Loucy (cell line): Measurements from ENCODE around the gene GPR139.

ENCODE experiments used
- EZH2phosphoT487 ChIP-seq: fragments of 200-600 bp; IDR thresholded peaks from 2 replicates; pipeline ENCODE4 v1.6.1; 2018; ENCODE audit warnings: antibody characterized with exemption, mild to moderate bottlenecking, moderate library complexity, borderline replicate concordance
- TF ChIP-seq, protein P1 (sequence below): fragments of 200-600 bp; sonication (generic); conservative IDR thresholded peaks from 2 replicates; pipeline ENCODE4 v1.5.1; 2014; ENCODE audit warnings: mild to moderate bottlenecking, antibody characterized with exemption, low read length

- TF ChIP-seq, protein P1, sequence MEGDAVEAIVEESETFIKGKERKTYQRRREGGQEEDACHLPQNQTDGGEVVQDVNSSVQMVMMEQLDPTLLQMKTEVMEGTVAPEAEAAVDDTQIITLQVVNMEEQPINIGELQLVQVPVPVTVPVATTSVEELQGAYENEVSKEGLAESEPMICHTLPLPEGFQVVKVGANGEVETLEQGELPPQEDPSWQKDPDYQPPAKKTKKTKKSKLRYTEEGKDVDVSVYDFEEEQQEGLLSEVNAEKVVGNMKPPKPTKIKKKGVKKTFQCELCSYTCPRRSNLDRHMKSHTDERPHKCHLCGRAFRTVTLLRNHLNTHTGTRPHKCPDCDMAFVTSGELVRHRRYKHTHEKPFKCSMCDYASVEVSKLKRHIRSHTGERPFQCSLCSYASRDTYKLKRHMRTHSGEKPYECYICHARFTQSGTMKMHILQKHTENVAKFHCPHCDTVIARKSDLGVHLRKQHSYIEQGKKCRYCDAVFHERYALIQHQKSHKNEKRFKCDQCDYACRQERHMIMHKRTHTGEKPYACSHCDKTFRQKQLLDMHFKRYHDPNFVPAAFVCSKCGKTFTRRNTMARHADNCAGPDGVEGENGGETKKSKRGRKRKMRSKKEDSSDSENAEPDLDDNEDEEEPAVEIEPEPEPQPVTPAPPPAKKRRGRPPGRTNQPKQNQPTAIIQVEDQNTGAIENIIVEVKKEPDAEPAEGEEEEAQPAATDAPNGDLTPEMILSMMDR, result no peak
- TF ChIP-seq EZH2phosphoT487, result no peak
Measured at GRCh38 chr16:20056436-20056835, 17.3 kb downstream of the GPR139 start.
